Gastroesophageal sphincter (tissue), 3 donors: ENCODE data around the gene PNPT1.

Experiments
- POLR2AphosphoS5 ChIP-seq: sonication (generic); formaldehyde crosslinking; IDR thresholded peaks from one replicate; pipeline ENCODE4 v1.6.1; 2017; ENCODE audit warnings: antibody characterized with exemption
- TF ChIP-seq, protein P1 (sequence below), 4 experiments: fragments of 200-600 bp in 2 of 4; fragments of 450-650 bp in 2 of 4; sonication (generic) in 1 of 4; IDR thresholded peaks; one replicate each; pipeline ENCODE4 v1.5.1; 2017 to 2019; ENCODE audit warnings: antibody characterized with exemption in 4 of 4, mild to moderate bottlenecking in 2 of 4, moderate library complexity in 2 of 4

DNA sequence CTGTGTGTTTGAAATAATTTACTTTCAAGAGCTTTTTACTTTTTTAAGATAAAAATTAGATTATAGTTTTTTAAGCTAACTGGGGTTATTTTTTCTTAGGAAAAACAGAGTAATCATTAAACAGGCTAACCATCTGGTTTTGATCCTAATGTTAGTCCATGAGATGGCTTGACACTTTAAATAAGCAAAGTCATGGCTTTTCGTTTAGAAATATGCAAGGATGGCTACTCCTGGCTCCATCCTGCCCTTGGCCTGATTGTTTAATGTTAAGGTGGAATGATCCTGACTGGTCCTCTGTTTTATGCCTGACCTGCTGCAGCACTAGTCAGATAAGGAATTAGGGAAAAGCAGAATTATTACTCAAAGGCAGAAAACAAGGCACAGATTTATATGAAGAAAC lies 39.7 kb upstream of the PNPT1 start:
- TF ChIP-seq, protein P1, sequence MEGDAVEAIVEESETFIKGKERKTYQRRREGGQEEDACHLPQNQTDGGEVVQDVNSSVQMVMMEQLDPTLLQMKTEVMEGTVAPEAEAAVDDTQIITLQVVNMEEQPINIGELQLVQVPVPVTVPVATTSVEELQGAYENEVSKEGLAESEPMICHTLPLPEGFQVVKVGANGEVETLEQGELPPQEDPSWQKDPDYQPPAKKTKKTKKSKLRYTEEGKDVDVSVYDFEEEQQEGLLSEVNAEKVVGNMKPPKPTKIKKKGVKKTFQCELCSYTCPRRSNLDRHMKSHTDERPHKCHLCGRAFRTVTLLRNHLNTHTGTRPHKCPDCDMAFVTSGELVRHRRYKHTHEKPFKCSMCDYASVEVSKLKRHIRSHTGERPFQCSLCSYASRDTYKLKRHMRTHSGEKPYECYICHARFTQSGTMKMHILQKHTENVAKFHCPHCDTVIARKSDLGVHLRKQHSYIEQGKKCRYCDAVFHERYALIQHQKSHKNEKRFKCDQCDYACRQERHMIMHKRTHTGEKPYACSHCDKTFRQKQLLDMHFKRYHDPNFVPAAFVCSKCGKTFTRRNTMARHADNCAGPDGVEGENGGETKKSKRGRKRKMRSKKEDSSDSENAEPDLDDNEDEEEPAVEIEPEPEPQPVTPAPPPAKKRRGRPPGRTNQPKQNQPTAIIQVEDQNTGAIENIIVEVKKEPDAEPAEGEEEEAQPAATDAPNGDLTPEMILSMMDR (IDR thresholded peaks at IDR 0.05), result no peak
- TF ChIP-seq POLR2AphosphoS5, result no peak
